CD4-positive, alpha-beta T cell (primary cell): ENCODE data around the gene MICAL2. TPM values are rescaled to one million over a fixed set of nuclear protein-coding genes. Genes with fewer than 3 reads are reported as not detected.

Experiments
- ATAC-seq: fragments of 200-7000 bp; cut with Tn5 transposase; one replicate; pipeline ENCODE4 v1.10.0; 2022; ENCODE audit warnings: mild to moderate bottlenecking; ENCODE audit not compliant: poor library complexity
- CTCF ChIA-PET: fragments of 350-600 bp; sonication (Branson Sonifier 250); formaldehyde crosslinking; loops from one replicate; lab custom pipeline; 2021; ENCODE audit warnings: antibody characterized with exemption, inconsistent platforms; lab: Charles Lee
- POLR2A ChIA-PET: fragments of 350-600 bp; sonication (Branson Sonifier 250); formaldehyde crosslinking; loops from one replicate; lab custom pipeline; 2021; ENCODE audit warnings: antibody characterized with exemption, inconsistent platforms; lab: Charles Lee
- DNase-seq, 14 experiments: peaks; one replicate each; pipeline ENCODE4 v3.0.0-alpha.2; 2013 to 2020; ENCODE audit warnings: mixed read lengths in 2 of 14
- H3K27ac ChIP-seq, 2 donors: one replicate each; pipeline versions ENCODE4 v1.5.1 to v1.7.0; 2013; ENCODE audit warnings: low read length in 2 of 2, low read depth in 1 of 2, mild to moderate bottlenecking in 1 of 2
- H3K27me3 ChIP-seq, 2 experiments: 1 replicate in 1 of 2; 2 replicates in 1 of 2; pipeline versions ENCODE4 v1.6.1 to v1.7.0; 2013; ENCODE audit warnings: low read length in 2 of 2, control low read depth in 1 of 2, mild to moderate bottlenecking in 1 of 2, moderate library complexity in 1 of 2; ENCODE audit not compliant: insufficient read depth in 2 of 2, control insufficient read depth in 1 of 2
- H3K36me3 ChIP-seq: one replicate; pipeline ENCODE4 v1.6.1; 2013; ENCODE audit warnings: low read length, control low read depth; ENCODE audit not compliant: insufficient read depth
- H3K4me1 ChIP-seq: one replicate; pipeline ENCODE4 v1.6.1; 2013; ENCODE audit warnings: low read length, control low read depth; ENCODE audit not compliant: insufficient read depth
- H3K4me3 ChIP-seq: one replicate; pipeline ENCODE4 v1.5.1; 2013; ENCODE audit warnings: mild to moderate bottlenecking, low read length, moderate library complexity
- H3K9me3 ChIP-seq, 2 experiments: 1 replicate in 1 of 2; 2 replicates in 1 of 2; pipeline versions ENCODE4 v1.6.1 to v1.7.0; 2013; ENCODE audit warnings: low read length in 2 of 2, mild to moderate bottlenecking in 2 of 2, control low read depth in 1 of 2, moderate library complexity in 1 of 2; ENCODE audit not compliant: control insufficient read depth in 1 of 2, insufficient read depth in 1 of 2
- H3K27ac Mint-ChIP-seq: one replicate; pipeline ENCODE4 v1.8.0; 2020; ENCODE audit warnings: mixed read lengths
- H3K27me3 Mint-ChIP-seq: one replicate; pipeline ENCODE4 v1.8.0; 2021; ENCODE audit warnings: mixed read lengths
- H3K36me3 Mint-ChIP-seq: one replicate; pipeline ENCODE4 v1.8.0; 2021; ENCODE audit warnings: low read depth, mixed read lengths
- H3K4me1 Mint-ChIP-seq: one replicate; pipeline ENCODE4 v1.8.0; 2021; ENCODE audit warnings: low read depth, mixed read lengths
- H3K4me3 Mint-ChIP-seq: one replicate; pipeline ENCODE4 v1.8.0; 2020; ENCODE audit warnings: mild to moderate bottlenecking, mixed read lengths
- H3K9me3 Mint-ChIP-seq: one replicate; pipeline ENCODE4 v1.8.0; 2020; ENCODE audit warnings: mixed read lengths
- intact Hi-C, 2 experiments: fragments of 100-400 bp; cut with DNase I in 1 of 2; cut with micrococcal nuclease in 1 of 2; formaldehyde crosslinking; loops; one replicate each; pipeline versions ENCODE4 v1.15.1 to v1.9.0; 2023 to 2025; cut with DNase I, micrococcal nuclease
- total RNA-seq, 174 experiments: library from RNA in 2 of 174; stranded (reverse) in 2 of 174; gene quantifications; one replicate each; pipeline ENCODE4 v1.2.3 and lab custom pipeline; 2021 to 2026
- TF ChIP-seq, protein P1 (sequence below): fragments of 200-600 bp; IDR thresholded peaks from one replicate; pipeline ENCODE4 v1.8.0; 2022; ENCODE audit warnings: antibody characterized with exemption, mild to moderate bottlenecking

Gene MICAL2
- total RNA-seq, 2 experiments from 2014 or later = 12.8 to 14.1 TPM

DNA sequence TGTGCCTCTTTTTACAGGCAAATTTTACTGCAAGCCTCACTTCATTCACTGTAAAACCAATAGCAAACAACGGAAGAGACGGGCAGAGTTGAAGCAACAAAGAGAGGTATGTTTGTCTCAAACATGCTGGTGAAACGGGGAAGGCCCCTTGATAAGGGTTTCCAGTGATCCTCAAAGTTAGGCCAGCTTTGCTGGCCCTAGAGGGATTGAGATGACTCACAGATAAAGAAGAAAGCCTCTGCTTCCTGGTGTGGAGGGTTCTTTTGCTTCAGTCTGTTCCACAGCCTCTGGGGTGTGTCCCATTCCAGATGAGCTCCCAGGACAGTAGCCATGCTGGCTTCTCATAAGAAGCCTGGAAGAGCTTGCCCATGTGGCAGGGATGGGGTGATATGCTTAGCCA lies 148.1 kb downstream of the MICAL2 start:
- H3K4me3 Mint-ChIP-seq = no peak overlapping the region
- peaks cover 50% of the 10 kb centered on the region for H3K36me3 Mint-ChIP-seq
- Histone ChIP-seq H3K4me3 (no peak overlapping the region), H3K4me1 (no peaks in the 10 kb centered on the region), H3K9me3 (no peaks in the 10 kb centered on the region), H3K27ac (no peak overlapping the region), H3K36me3 (peaks cover 63% of the 10 kb centered on the region), H3K27me3 (no peaks in the 10 kb centered on the region)
- ATAC-seq (no peak), DNase-seq (no peak)
- TF ChIP-seq, protein P1, sequence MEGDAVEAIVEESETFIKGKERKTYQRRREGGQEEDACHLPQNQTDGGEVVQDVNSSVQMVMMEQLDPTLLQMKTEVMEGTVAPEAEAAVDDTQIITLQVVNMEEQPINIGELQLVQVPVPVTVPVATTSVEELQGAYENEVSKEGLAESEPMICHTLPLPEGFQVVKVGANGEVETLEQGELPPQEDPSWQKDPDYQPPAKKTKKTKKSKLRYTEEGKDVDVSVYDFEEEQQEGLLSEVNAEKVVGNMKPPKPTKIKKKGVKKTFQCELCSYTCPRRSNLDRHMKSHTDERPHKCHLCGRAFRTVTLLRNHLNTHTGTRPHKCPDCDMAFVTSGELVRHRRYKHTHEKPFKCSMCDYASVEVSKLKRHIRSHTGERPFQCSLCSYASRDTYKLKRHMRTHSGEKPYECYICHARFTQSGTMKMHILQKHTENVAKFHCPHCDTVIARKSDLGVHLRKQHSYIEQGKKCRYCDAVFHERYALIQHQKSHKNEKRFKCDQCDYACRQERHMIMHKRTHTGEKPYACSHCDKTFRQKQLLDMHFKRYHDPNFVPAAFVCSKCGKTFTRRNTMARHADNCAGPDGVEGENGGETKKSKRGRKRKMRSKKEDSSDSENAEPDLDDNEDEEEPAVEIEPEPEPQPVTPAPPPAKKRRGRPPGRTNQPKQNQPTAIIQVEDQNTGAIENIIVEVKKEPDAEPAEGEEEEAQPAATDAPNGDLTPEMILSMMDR = no peak
- H3K9me3 Mint-ChIP-seq = no peaks in the 10 kb centered on the region
- intact Hi-C loops = no loop called here
- CTCF ChIA-PET = no interaction called here
- no peaks in the 10 kb centered on the region for H3K27me3 Mint-ChIP-seq
- H3K4me1 Mint-ChIP-seq = no peaks in the 10 kb centered on the region
- H3K27ac Mint-ChIP-seq = no peak overlapping the region
- POLR2A ChIA-PET = no interaction called here

GRCh38 chr11:12259956-12260355 lies 149.6 kb downstream of the MICAL2 start:
- Histone ChIP-seq H3K27ac (no peak overlapping the region), H3K4me1 (no peaks in the 10 kb centered on the region), H3K4me3 (no peak overlapping the region), H3K36me3 (peaks cover 63% of the 10 kb centered on the region), H3K9me3 (no peaks in the 10 kb centered on the region), H3K27me3 (no peaks in the 10 kb centered on the region)
- DNase-seq = no peak
- Mint-ChIP-seq H3K36me3 (peaks cover 50% of the 10 kb centered on the region), H3K4me3 (no peak overlapping the region), H3K27ac (no peak overlapping the region), H3K4me1 (no peaks in the 10 kb centered on the region), H3K9me3 (no peaks in the 10 kb centered on the region), H3K27me3 (no peaks in the 10 kb centered on the region)
- no peak for ATAC-seq
- intact Hi-C loops = no loop called here
- POLR2A ChIA-PET = no interaction called here
- CTCF ChIA-PET = no interaction called here
- TF ChIP-seq, protein P1 = no peak

DNA sequence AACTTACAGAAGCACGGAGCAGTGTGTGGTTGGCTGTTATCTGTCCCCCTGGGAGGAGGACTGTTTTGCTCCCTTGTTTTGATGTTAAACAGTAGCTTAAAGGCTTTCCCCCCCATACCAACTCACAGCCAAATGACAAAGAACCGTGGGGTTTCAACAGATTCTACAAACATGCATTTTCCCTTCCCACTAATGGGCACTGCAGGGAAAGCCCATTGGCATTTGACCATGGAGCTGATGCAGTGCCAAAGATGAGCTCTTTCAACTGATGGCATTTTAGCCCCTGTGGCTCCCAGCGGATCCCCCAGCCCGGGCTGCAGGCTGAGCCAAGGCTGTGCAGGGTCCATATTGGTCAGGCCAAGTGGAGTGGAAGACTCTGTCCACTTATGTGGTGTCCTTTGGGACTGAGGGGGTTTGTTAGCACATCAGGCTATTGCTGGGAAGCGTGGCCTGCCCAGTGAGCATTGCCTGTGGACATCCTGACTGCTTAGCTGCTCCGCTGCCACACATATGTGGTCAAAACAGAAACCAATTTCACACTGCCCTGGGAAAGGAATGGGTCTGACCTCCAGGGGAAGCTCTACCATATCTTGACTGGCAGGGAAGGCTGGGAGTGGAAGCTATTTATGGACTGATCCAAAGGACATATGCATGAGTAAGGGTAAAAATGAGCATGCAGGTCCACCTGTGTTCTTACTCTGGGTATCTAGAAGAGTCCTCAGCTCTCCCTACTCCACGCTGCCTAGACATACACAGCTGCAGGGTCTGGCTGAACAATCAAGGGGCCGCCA lies 150.5 kb downstream of the MICAL2 start:
- ATAC-seq (no peak), DNase-seq (no peak)
- Mint-ChIP-seq H3K4me1 (no peaks in the 10 kb centered on the region), H3K4me3 (no peak overlapping the region), H3K9me3 (no peaks in the 10 kb centered on the region), H3K27ac (no peak overlapping the region), H3K27me3 (no peaks in the 10 kb centered on the region), H3K36me3 (peaks cover 50% of the 10 kb centered on the region)
- ChIA-PET CTCF (no interaction called here), POLR2A (no interaction called here)
- intact Hi-C loops = no loop called here
- TF ChIP-seq, protein P1 = no peak
- peaks cover 57% of the 10 kb centered on the region for H3K36me3 ChIP-seq
- H3K4me1 ChIP-seq = no peaks in the 10 kb centered on the region
- H3K4me3 ChIP-seq = no peak overlapping the region
- no peak overlapping the region for H3K27ac ChIP-seq
- no peaks in the 10 kb centered on the region for H3K9me3 ChIP-seq
- H3K27me3 ChIP-seq = no peaks in the 10 kb centered on the region
